Measurements from ENCODE around the gene TTC4.
"Not testable (repeated sequence)": the region's sequence is repeated elsewhere in the genome, so short reads cannot be mapped to it uniquely, and the experiment has no call there.

Gene TTC4

GRCh38 chr1:54751426-54751825 lies 35.8 kb downstream of the TTC4 start:
- DNase-seq, result no peak

- no peak for DNase-seq
Observed at GRCh38 chr1:54754045-54754444, 38.4 kb downstream of the TTC4 start.

- DNase-seq, result no peak
Observed at GRCh38 chr1:54754486-54755285, 39.0 kb downstream of the TTC4 start.

GRCh38 chr1:54757833-54758232 lies 42.2 kb downstream of the TTC4 start:
- DNase-seq, result no peak

DNA sequence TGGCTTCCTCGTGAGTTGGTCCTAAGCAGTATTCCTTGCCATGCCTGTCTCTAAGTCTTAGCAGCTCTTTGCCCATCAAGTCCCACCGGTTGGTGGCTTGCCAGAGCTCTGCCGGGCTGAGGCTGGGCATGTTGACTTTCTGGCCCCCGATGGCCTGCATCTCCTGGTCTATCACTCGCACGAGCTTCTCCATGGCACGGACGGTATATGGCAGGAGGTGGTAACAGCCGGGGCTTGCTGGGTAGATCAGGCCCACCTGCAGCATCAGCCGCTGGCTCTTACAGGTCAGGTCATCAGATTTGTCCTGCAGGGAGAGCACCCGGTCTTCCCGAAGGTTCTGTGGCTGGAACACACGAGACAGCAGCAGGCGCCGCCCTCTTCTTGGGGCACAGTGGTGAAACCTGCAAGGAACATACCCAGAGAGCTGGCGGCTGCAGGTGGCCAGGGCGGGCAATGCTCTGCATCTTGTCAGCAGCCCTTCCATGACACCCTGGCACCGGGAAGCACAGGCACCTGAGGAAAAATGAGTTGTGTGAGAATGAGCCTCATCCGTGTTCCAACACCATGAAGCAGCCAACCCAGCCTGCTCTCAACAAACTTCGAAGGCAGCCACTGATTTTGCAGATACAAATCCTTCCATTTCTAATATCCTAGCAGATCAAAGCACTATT lies 43.2 kb downstream of the TTC4 start:
- no peak for DNase-seq

DNA sequence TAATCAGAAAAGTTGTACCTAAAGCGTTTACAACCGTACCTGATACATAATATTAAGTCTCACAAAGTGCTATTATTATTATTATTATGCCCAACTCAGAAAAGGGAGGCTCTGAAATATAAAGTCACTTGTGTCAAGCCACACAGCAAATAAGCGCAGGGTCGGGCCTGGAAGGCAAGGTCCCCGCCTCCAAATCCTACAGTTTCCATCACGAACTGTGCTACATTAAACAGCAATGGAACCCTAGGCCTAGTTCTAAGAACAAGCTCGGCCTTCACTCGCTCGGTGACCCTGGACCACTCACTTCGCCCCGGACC lies 48.1 kb downstream of the TTC4 start:
- DNase-seq, result no peak

GRCh38 chr1:54764133-54764921 lies 48.7 kb downstream of the TTC4 start, which contains the start of gene PARS2:
TSS of gene PARS2 (minus strand) at chr1:54764523. CDS start at chr1:54759161, 5,362 bp downstream.
- peak; percentile 98 for DNase-seq

GRCh38 chr1:54764922-54765561 lies 49.4 kb downstream of the TTC4 start:
- no peak for DNase-seq

GRCh38 chr1:54766726-54767125 lies 51.1 kb downstream of the TTC4 start:
- DNase-seq, result no peak

- DNase-seq, result no peak
Observed at GRCh38 chr1:54767526-54767925, 51.9 kb downstream of the TTC4 start.

DNA sequence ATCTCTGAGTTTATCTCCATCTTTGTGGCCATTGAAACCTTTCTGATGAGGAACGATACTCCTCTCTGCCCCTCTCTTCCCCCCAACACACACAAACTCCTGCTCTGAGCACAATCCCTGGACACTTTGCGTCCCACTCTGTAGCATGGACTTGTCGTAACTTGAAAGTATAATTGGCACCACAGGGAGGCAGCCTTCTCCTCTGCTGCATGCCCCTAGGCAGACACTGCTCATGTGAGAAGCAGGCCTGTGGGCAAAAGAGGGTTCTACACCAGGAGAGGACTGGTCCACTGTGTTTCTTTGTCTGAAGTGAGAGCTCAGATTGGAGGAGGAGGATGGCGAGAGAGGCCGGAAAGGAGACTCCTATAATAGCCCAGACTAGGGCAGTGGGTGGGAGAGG lies 52.4 kb downstream of the TTC4 start:
- no peak for DNase-seq

GRCh38 chr1:54772951-54773350 lies 57.3 kb downstream of the TTC4 start:
- no peak for DNase-seq

GRCh38 chr1:54774820-54775498 lies 59.3 kb downstream of the TTC4 start:
- DNase-seq, result no peak

GRCh38 chr1:54775828-54776721 lies 60.4 kb downstream of the TTC4 start:
- not testable (repeated sequence) for DNase-seq

DNA sequence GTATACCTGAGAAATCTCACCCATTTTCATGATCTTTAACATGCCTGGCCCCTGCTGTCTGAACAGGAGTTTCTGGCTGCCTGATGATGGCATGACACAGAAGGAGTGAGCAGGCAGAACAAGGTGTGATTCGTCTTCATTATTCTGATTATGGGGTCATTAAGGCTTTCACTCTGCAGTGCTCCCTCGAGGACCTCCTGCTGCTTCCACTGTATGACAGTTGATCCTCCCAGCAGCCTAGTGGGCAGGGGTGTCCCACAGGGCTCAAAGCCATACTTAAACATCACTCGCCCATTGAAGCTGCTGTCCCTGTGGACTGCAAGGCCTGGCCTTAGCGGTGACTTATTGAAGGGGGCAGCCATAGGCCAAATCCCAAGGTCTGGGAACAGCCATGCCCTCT lies 61.4 kb downstream of the TTC4 start:
- DNase-seq, result no peak

DNA sequence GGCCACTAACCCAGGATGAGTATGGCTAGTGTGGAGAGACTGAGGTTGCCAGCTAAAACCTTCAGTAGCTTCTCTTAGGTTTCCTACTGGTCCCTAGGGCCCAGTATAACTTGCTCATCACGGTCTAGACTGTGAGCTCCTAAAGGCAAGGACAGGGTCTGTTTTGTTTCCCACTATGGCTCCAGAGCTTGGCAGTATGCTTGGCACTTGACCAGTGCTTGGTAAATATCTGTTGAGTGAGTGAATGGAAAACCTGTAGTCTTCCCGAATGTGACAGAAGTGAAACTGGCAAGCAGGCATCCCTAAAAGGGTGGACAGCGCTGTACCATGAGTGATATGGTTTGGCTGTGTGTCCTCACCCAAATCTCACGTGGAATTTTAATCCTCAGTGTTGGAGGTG lies 61.8 kb downstream of the TTC4 start:
- DNase-seq, result no peak

DNA sequence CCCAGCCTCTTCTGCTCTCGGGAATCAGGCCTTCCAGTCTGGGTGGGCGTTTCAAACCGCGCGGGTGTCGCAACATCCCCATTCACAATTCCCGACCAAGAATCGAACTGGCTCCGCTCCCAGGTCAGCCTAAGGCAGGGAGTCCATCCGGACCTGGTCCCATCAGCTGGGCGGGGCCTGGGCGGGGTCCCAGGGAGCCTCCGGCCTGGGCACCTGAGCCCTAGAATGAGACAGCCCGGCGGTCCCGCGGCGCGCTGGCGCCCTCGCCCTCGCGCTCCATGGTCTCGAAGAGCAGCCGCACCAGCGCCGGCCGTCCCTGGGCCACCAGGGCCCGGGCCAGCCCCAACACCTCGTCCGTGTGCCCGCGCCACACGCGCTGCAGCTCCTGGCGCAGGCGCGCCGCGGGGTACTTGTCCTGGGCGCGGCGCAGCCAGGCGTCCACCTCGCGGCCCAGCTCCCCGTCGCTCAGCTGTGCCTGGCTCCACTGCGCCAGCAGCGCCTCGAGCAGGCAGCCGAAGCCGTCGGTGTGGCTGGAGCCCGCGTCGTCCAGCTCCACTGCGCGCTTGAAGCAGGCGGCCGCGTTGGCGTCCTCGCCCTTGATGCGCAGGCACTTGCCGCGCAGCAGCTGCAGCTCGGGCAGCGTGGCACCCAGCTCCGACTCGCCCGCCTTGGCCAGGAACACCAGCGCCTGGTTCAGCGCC lies 65.5 kb downstream of the TTC4 start:
- peak; percentile 32 for DNase-seq

- DNase-seq, result no peak
Observed at GRCh38 chr1:54782156-54782555, 66.5 kb downstream of the TTC4 start.

DNA sequence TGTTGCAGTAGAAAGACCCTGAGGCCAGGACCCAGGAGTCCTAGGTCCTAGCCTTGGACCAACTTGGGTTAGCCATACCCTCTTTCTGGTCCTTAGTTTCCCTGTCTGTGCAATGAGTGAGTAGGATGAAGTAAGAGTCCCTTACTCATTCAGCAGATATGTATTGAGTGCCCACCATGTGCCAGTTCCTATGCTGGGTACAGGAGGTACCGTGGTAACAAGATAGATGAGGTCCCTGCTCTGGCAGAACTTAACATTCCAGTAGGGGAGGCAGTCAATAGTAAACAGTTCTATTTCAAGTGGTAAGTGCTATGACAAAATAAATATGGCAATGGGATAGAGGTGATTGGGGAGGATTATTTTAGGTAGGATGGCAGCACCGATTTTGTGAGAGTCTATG lies 66.9 kb downstream of the TTC4 start:
- no peak for DNase-seq

GRCh38 chr1:54784066-54784465 lies 68.4 kb downstream of the TTC4 start:
- no peak for DNase-seq

DNA sequence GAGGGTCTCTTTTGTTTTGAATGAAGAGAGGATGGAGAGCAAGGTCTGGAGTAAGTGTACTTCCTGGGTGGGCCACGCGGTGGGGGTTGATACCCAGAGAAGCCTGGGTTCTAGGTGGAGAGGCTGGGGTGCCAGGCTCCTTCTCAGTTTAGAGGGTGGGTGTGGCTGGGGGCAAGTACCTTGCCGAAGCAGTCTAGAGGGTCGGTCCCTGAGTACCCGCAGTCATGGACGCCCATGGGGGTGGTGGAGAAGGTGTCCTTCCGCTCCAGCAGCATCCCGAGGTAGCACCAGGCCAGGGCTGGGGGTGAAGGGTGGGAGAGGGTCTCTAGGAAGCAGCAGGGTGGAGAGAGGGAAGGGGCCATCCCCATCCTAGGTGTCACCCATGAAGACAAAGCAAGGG lies 71.1 kb downstream of the TTC4 start:
- no peak for DNase-seq

All from right hindlimb (tissue), 1 donor.